A673 (cell line): Measurements from ENCODE around the gene KRTAP5-6. TPM values are rescaled to one million over a fixed set of nuclear protein-coding genes. Genes with fewer than 3 reads are reported as not detected.

ENCODE experiments used
- BruUV-seq: library from RNA; stranded (reverse); fragments of 400-500 nt; replicated peaks from 2 replicates; lab custom pipeline; 2021; lab: Mats Ljungman, UMichigan
- CTCF ChIA-PET: fragments of 300-600 bp; sonication (Branson Sonifier 250); formaldehyde crosslinking; loops from one replicate; lab custom pipeline; 2022; ENCODE audit warnings: antibody characterized with exemption; lab: Charles Lee
- POLR2A ChIA-PET: fragments of 300-600 bp; sonication (Branson Sonifier 250); formaldehyde crosslinking; loops from one replicate; lab custom pipeline; 2022; ENCODE audit warnings: antibody characterized with exemption; ENCODE audit not compliant: low non-redundant PET; lab: Charles Lee
- DNase-seq: peaks from one replicate; pipeline ENCODE4 v3.0.0-alpha.2; 2015; ENCODE audit warnings: low spot score
- H3K27ac ChIP-seq: fragments of 200-600 bp; sonication (generic); 2 replicates; pipeline ENCODE4 v1.5.1; 2016; ENCODE audit warnings: mixed run types, low read depth, mild to moderate bottlenecking, mixed read lengths, antibody characterized with exemption, low read length; ENCODE audit not compliant: poor library complexity, severe bottlenecking
- H3K27me3 ChIP-seq: fragments of 200-600 bp; sonication (generic); replicated peaks from 2 replicates; pipeline ENCODE4 v1.6.1; 2017; ENCODE audit warnings: mixed run types, low read depth, mild to moderate bottlenecking, mixed read lengths, antibody characterized with exemption, low read length; ENCODE audit not compliant: insufficient read depth, poor library complexity
- H3K36me3 ChIP-seq: fragments of 200-600 bp; sonication (generic); 2 replicates; pipeline ENCODE4 v1.6.1; 2016; ENCODE audit warnings: mixed run types, mild to moderate bottlenecking, mixed read lengths, antibody characterized with exemption, low read length; ENCODE audit not compliant: insufficient read depth, poor library complexity, severe bottlenecking
- H3K4me1 ChIP-seq: fragments of 200-600 bp; sonication (generic); 2 replicates; pipeline ENCODE4 v1.6.1; 2017; ENCODE audit warnings: mixed run types, mild to moderate bottlenecking, mixed read lengths, antibody characterized with exemption, low read length; ENCODE audit not compliant: insufficient read depth, poor library complexity, severe bottlenecking
- H3K4me3 ChIP-seq: fragments of 200-600 bp; sonication (generic); 2 replicates; pipeline ENCODE4 v1.5.1; 2016; ENCODE audit warnings: low read depth, mixed run types, mild to moderate bottlenecking, mixed read lengths, low read length; ENCODE audit not compliant: poor library complexity, severe bottlenecking
- H3K9me3 ChIP-seq: fragments of 200-600 bp; sonication (generic); 2 replicates; pipeline ENCODE4 v1.6.1; 2016; ENCODE audit warnings: mixed run types, low read depth, mild to moderate bottlenecking, mixed read lengths, antibody characterized with exemption, low read length; ENCODE audit not compliant: poor library complexity, severe bottlenecking
- CTCF ChIP-seq: fragments of 300-800, 200-600 bp; sonication (generic); conservative IDR thresholded peaks from 2 replicates; pipeline ENCODE4 v1.5.1; 2017; ENCODE audit warnings: low read depth, mild to moderate bottlenecking, antibody characterized with exemption, low read length, moderate library complexity, mixed read lengths
- EZH2 ChIP-seq: fragments of 200-600 bp; sonication (generic); IDR thresholded peaks from 2 replicates; pipeline ENCODE4 v1.6.1; 2017; ENCODE audit warnings: borderline replicate concordance, low read depth, mild to moderate bottlenecking, mixed read lengths, antibody characterized with exemption, low read length; ENCODE audit not compliant: poor library complexity, severe bottlenecking
- intact Hi-C: fragments of 100-400 bp; cut with micrococcal nuclease; formaldehyde crosslinking; loops from one replicate; pipeline ENCODE4 v1.10.0; 2022; ENCODE audit not compliant: unreplicated experiment
- total RNA-seq: library from RNA; stranded (reverse); gene quantifications from 2 replicates; pipeline ENCODE4 v1.2.3, GENCODE V29; 2021

KRTAP5-6 gene
- total RNA-seq, 1 experiment from 2014 or later = not detected

DNA sequence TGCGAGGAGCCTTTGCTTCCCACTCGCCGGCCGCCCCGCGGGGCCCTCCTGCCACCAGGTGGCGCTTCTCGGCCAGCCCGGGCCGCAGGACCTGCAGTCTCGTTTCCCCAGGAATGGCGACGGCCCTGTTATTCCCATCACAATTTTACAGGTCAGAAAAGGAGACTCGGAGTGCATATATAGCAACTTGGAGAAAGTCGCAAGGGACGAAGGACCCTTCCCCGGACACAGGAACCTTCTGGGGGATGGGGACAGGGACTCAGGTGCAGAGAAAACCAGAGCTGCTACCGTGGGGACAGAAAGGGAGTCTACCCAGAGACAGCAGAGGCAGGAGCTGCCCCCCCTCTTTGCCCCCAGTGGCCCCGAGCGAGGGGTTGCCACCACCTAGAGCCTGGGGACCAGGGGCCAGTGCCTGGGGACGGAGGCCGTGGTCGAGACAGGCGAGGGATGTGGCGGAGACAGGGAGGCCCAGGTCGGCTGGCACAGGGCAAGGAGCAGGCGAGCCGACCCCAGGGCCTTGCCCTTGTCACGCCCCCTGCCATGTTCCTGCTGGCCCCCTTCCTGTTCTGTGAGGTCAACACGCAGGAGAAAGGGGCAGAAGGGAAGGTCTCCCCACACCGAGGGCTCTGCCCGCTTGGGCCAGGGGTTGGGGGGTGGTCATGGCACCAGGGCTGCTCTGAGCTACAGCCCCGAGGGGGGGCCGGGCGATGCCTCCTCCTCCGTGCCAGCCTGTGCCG lies 3.5 kb upstream of the KRTAP5-6 start:
- H3K4me1 ChIP-seq = no peaks in the 10 kb centered on the region

DNA sequence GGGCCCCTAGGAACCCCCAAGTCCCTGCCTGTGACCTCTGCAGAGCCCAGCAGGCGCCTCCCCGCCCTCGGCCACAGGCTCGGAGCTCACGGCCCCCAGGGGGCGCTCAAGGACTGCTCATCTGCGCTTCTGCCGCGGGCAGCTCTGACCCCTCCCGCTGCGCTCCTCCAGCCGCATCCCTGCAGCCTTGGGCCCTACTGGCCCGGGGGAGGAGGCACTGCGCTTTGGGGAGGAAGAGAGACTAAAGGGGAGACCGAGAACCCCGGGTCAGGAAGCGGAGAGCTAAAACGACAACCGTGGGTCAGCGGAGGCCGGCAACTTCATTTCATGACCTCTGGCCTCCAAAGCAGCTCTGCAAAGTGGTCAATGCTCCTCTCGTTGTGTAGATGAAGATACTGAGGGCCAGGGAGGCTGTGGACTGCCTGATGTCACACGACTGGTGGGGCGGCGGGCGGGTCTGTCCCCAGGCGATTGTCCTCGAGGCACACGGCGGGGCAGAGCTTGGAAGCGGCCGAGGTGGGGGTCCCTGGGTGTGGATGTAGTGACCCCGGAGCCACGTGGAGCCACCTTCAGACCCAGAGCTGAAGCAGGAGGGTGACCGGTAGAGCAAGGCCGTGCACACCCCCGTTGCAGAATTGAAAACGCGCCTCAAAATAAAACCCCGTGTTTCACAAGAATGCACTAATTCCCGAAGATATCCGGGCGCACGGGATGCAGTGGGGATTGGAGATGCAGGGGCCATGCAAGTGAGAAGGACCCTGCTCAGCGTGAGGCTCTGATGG lies 2.7 kb upstream of the KRTAP5-6 start:
- BruUV-seq = no TSS peak
- ChIA-PET POLR2A (interaction anchor here (0.6 kb wide), 1 partner anchor 139 kb away, joined by 9 read pairs; no protein-coding TSS in a partner anchor), CTCF (interaction anchor here (0.6 to 2.4 kb wide), 7 partner anchors 13 to 462 kb away, joined by 3 to 101 read pairs (median 5); no protein-coding TSS in a partner anchor)
- intact Hi-C loops = loop anchor here (2.0 kb wide), 1 partner anchor 457 kb away; no protein-coding TSS in a partner anchor
- Histone ChIP-seq H3K9me3 (no peaks in the 10 kb centered on the region), H3K27me3 (no peaks in the 10 kb centered on the region), H3K4me3 (peak overlapping the region; percentile 50), H3K4me1 (no peaks in the 10 kb centered on the region), H3K27ac (peak overlapping the region; percentile 42), H3K36me3 (no peaks in the 10 kb centered on the region)
- peak; percentile 70 for DNase-seq
- peak; percentile 89 for TF ChIP-seq CTCF
- TF ChIP-seq EZH2 = no peak

More for the DNA sequence above, 3.5 kb upstream of the KRTAP5-6 start:
- intact Hi-C loops = loop anchor here (1.0 to 2.0 kb wide), 3 partner anchors 139 to 463 kb away; no protein-coding TSS in a partner anchor
- H3K27ac ChIP-seq = peak overlapping the region; percentile 42
- no TSS peak for BruUV-seq
- H3K27me3 ChIP-seq = no peaks in the 10 kb centered on the region
- H3K4me3 ChIP-seq = peak overlapping the region; percentile 50
- H3K9me3 ChIP-seq = no peaks in the 10 kb centered on the region
- TF ChIP-seq CTCF (peak; percentile 90), EZH2 (no peak)
- peak; percentile 78 for DNase-seq
- H3K36me3 ChIP-seq = no peaks in the 10 kb centered on the region
- ChIA-PET POLR2A (no interaction called here), CTCF (interaction anchor here (0.6 to 2.4 kb wide), 7 partner anchors 14 to 463 kb away, joined by 3 to 101 read pairs (median 5); no protein-coding TSS in a partner anchor)

DNA sequence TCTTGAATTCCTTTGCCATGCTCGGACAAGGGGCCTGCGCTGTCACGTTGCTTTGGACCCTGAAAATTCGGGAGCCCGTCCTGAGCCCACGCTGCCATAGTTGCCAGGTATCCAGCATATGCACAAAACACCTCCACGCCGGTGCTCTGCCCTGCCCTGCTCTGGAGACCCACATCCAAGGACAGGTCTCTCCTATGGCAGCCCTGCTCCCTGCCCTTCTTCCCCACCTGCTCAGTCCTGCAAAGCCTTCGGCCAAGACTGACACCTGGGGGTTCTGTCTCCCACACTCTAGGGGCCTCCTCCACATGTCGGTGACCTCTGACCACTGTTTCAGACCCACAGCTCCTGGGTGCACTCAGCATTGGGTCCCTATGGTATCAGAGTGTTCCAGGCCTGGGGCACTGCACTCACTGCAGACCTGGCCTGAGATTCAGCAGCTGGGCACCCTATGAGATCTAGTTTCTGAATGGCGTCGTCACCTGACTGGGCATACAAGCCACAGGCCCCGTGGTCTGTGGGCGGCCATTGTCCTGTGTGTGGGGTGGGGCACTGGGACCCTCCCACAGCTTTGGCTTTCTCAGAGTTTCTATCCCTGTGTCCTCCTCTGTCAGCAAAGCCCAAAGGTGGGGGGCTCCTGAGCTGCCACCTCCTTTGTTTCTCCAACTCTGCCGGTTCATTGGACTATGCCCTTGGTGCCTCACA lies 2.0 kb upstream of the KRTAP5-6 start:
- intact Hi-C loops = loop anchor here (2.0 kb wide), 1 partner anchor 456 kb away; no protein-coding TSS in a partner anchor
- Histone ChIP-seq H3K9me3 (no peaks in the 10 kb centered on the region), H3K27ac (no peak overlapping the region), H3K4me1 (no peaks in the 10 kb centered on the region), H3K4me3 (no peak overlapping the region), H3K36me3 (no peaks in the 10 kb centered on the region), H3K27me3 (no peaks in the 10 kb centered on the region)
- TF ChIP-seq EZH2 (no peak), CTCF (no peak)
- BruUV-seq = no TSS peak
- DNase-seq = no peak
- ChIA-PET POLR2A (interaction anchor here (0.6 kb wide), 1 partner anchor 329 kb away, joined by 3 read pairs; no protein-coding TSS in a partner anchor), CTCF (interaction anchor here (2.0 kb wide), 1 partner anchor 138 kb away, joined by 101 read pairs; no protein-coding TSS in a partner anchor)
